ENCODE data around the gene EMX2. TPM values are rescaled to one million over a fixed set of nuclear protein-coding genes. Genes with fewer than 3 reads are reported as not detected.

Gene EMX2
- total and polyA plus RNA-seq, 2 donors (not counting 3 experiments of a cell fraction or from before 2014, with no cell fraction given) = not detected

- dilution Hi-C loops (cut with MboI; ENCODE audit: extremely low pct_ligation_motif_present, low sequenced_read_pairs) (no loop called here), intact Hi-C loops (cut with micrococcal nuclease) (no loop called here)
- H3K9me1 ChIP-seq (replicated peaks; ENCODE audit: control insufficient read depth, extremely low read depth, insufficient read depth, low read length) = no peaks in the 10 kb centered on the region
- no peak for TF ChIP-seq MAX (IDR thresholded peaks at IDR 0.05; ENCODE audit: insufficient read depth, insufficient read length)
- TF ChIP-seq MYC (IDR thresholded peaks at IDR 0.05; ENCODE audit: low read depth, low read length) = no peak
- no peak for TF ChIP-seq POLR2AphosphoS5 (IDR thresholded peaks at IDR 0.05; ENCODE audit: insufficient read depth, low read depth, low read length)
- H3K4me1 ChIP-seq (ENCODE audit: control insufficient read depth, extremely low read depth, insufficient read depth, low read length) = no peaks in the 10 kb centered on the region
- no peak overlapping the region for H2AFZ ChIP-seq (ENCODE audit: low read depth, low read length)
- no peak overlapping the region for H3K4me2 ChIP-seq (ENCODE audit: insufficient read depth, low read length)
- H3K4me3 ChIP-seq (replicated peaks in 1 of 3; ENCODE audit: insufficient read depth in 1 of 3, low read depth in 1 of 3, low read length in 3 of 3) = no peak overlapping the region
- no peaks in the 10 kb centered on the region for H4K20me1 ChIP-seq (replicated peaks; ENCODE audit: control insufficient read depth, extremely low read depth, insufficient read depth, low read length)
- CTCF ChIA-PET = no interaction called here
- FAIRE-seq (no peak), DNase-seq (ENCODE audit: low read depth, low spot score) (no peak)
- no TSS peak for BruUV-seq (replicated peaks)
- H3K27ac ChIP-seq (ENCODE audit: insufficient read depth, low read depth, low read length) = no peak overlapping the region
- H3K9ac ChIP-seq (replicated peaks; ENCODE audit: extremely low read depth, insufficient read depth, low read length) = no peak overlapping the region
- H3K79me2 ChIP-seq (ENCODE audit: control insufficient read depth, insufficient read depth, low read length) = no peaks in the 10 kb centered on the region
- POLR2A ChIA-PET = no interaction called here
- peaks cover 38 to 46% of the 10 kb centered on the region in 2 experiments for H3K27me3 ChIP-seq (ENCODE audit: control insufficient read depth in 2 of 2, insufficient read depth in 2 of 2, low read length in 2 of 2)
- H3K36me3 ChIP-seq (ENCODE audit: control insufficient read depth in 2 of 2, extremely low read depth in 1 of 2, insufficient read depth in 2 of 2, low read length in 2 of 2) = no peaks in the 10 kb centered on the region
- no peaks in the 10 kb centered on the region for H3K9me3 ChIP-seq (replicated peaks; ENCODE audit: control insufficient read depth, insufficient read depth, low read length)
These were observed 12.5 kb downstream of the EMX2 start for GRCh38 chr10:117555017-117555416.

GRCh38 chr10:117555863-117556262, 13.3 kb downstream of the EMX2 start:
- ChIA-PET POLR2A (no interaction called here), CTCF (interaction anchor here (0.9 kb wide), 1 partner anchor 113 kb away, joined by 3 read pairs; no protein-coding TSS in a partner anchor)
- no peak for FAIRE-seq
- Histone ChIP-seq H3K4me2 (ENCODE audit: insufficient read depth, low read length) (no peak overlapping the region), H3K9ac (replicated peaks; ENCODE audit: extremely low read depth, insufficient read depth, low read length) (no peak overlapping the region), H3K36me3 (ENCODE audit: control insufficient read depth in 2 of 2, extremely low read depth in 1 of 2, insufficient read depth in 2 of 2, low read length in 2 of 2) (no peaks in the 10 kb centered on the region), H3K9me1 (replicated peaks; ENCODE audit: control insufficient read depth, extremely low read depth, insufficient read depth, low read length) (no peaks in the 10 kb centered on the region), H3K27ac (ENCODE audit: insufficient read depth, low read depth, low read length) (no peak overlapping the region), H3K4me3 (replicated peaks in 1 of 3; ENCODE audit: insufficient read depth in 1 of 3, low read depth in 1 of 3, low read length in 3 of 3) (no peak overlapping the region), H2AFZ (ENCODE audit: low read depth, low read length) (no peak overlapping the region), H3K79me2 (ENCODE audit: control insufficient read depth, insufficient read depth, low read length) (no peaks in the 10 kb centered on the region), H3K4me1 (ENCODE audit: control insufficient read depth, extremely low read depth, insufficient read depth, low read length) (no peaks in the 10 kb centered on the region), H4K20me1 (replicated peaks; ENCODE audit: control insufficient read depth, extremely low read depth, insufficient read depth, low read length) (no peaks in the 10 kb centered on the region), H3K27me3 (ENCODE audit: control insufficient read depth in 2 of 2, insufficient read depth in 2 of 2, low read length in 2 of 2) (peaks cover 29 to 38% of the 10 kb centered on the region in 2 experiments), H3K9me3 (replicated peaks; ENCODE audit: control insufficient read depth, insufficient read depth, low read length) (no peaks in the 10 kb centered on the region)
- TF ChIP-seq GATA2 (IDR thresholded peaks at IDR 0.05; ENCODE audit: insufficient read depth, insufficient read length, low read depth, low read length) (no peak), EZH2 (IDR thresholded peaks at IDR 0.05; ENCODE audit: borderline replicate concordance, low read depth, low read length, severe bottlenecking) (no peak), POLR2AphosphoS5 (IDR thresholded peaks at IDR 0.05; ENCODE audit: insufficient read depth, low read depth, low read length) (no peak), JUN (IDR thresholded peaks at IDR 0.05; ENCODE audit: borderline replicate concordance, insufficient read depth, insufficient read length, low read depth) (no peak), MAX (IDR thresholded peaks at IDR 0.05; ENCODE audit: insufficient read depth, insufficient read length) (no peak), FOS (IDR thresholded peaks at IDR 0.05; ENCODE audit: borderline replicate concordance, insufficient read depth, low read length) (no peak), MYC (IDR thresholded peaks at IDR 0.05; ENCODE audit: low read depth, low read length) (no peak), POLR2A (IDR thresholded peaks at IDR 0.05; ENCODE audit: low read depth, low read length) (no peak)
- dilution Hi-C loops (cut with MboI; ENCODE audit: extremely low pct_ligation_motif_present, low sequenced_read_pairs) = no loop called here
- intact Hi-C loops (cut with micrococcal nuclease) = no loop called here
- BruUV-seq (replicated peaks) = no TSS peak
- no peak for DNase-seq (ENCODE audit: low read depth, low spot score)
